ENCODE data around the gene ABLIM2.

Gene ABLIM2

GRCh38 chr4:8037150-8037769 is 121.4 kb downstream of the ABLIM2 start:
- DNase-seq (ENCODE audit: low read depth in 1 of 2, low spot score in 1 of 2), result no peak
- TF ChIP-seq REST (IDR thresholded peaks at IDR 0.05; ENCODE audit: insufficient replicate concordance, low read depth) (no peak), POLR2AphosphoS5 (IDR thresholded peaks at IDR 0.05; ENCODE audit: low read depth) (no peak), CTCF (IDR thresholded peaks at IDR 0.05; ENCODE audit: insufficient read depth, low read length) (no peak), GABPA (IDR thresholded peaks at IDR 0.05; ENCODE audit: low read depth) (no peak), SPI1 (IDR thresholded peaks at IDR 0.05; ENCODE audit: borderline replicate concordance, low read depth) (no peak)
- peaks cover 4% of the 10 kb centered on the region for H3K27me3 ChIP-seq (ENCODE audit: insufficient read depth, poor library complexity, severe bottlenecking)

GRCh38 chr4:8035371-8035780 is 123.2 kb downstream of the ABLIM2 start:
- Histone ChIP-seq H3K27me3 (ENCODE audit: insufficient read depth, poor library complexity, severe bottlenecking) (peaks cover 4% of the 10 kb centered on the region), H3K27ac (replicated peaks) (no peak overlapping the region), H3K4me3 (replicated peaks; ENCODE audit: insufficient read depth, low read length) (no peak overlapping the region)
- peak in 1 of 2 experiments; percentile 30 for DNase-seq (ENCODE audit: low read depth in 1 of 2, low spot score in 1 of 2)
- TF ChIP-seq CTCF (IDR thresholded peaks at IDR 0.05; ENCODE audit: insufficient read depth, low read length) (no peak), POLR2AphosphoS5 (IDR thresholded peaks at IDR 0.05; ENCODE audit: low read depth) (no peak), REST (IDR thresholded peaks at IDR 0.05; ENCODE audit: insufficient replicate concordance, low read depth) (peak; percentile 11), GABPA (IDR thresholded peaks at IDR 0.05; ENCODE audit: low read depth) (no peak), SPI1 (IDR thresholded peaks at IDR 0.05; ENCODE audit: borderline replicate concordance, low read depth) (no peak)

More at GRCh38 chr4:8037150-8037769, 121.4 kb downstream of the ABLIM2 start:
- Histone ChIP-seq H3K4me3 (replicated peaks; ENCODE audit: insufficient read depth, low read length) (no peak overlapping the region), H3K27ac (replicated peaks) (no peak overlapping the region)

GRCh38 chr4:8033829-8034528 is 124.6 kb downstream of the ABLIM2 start:
- no peak for DNase-seq (ENCODE audit: low read depth in 1 of 2, low spot score in 1 of 2)
- peaks cover 4% of the 10 kb centered on the region for H3K27me3 ChIP-seq (ENCODE audit: insufficient read depth, poor library complexity, severe bottlenecking)
- H3K4me3 ChIP-seq (replicated peaks; ENCODE audit: insufficient read depth, low read length), result no peak overlapping the region
- TF ChIP-seq GABPA (IDR thresholded peaks at IDR 0.05; ENCODE audit: low read depth) (no peak), SPI1 (IDR thresholded peaks at IDR 0.05; ENCODE audit: borderline replicate concordance, low read depth) (no peak), CTCF (IDR thresholded peaks at IDR 0.05; ENCODE audit: insufficient read depth, low read length) (no peak), REST (IDR thresholded peaks at IDR 0.05; ENCODE audit: insufficient replicate concordance, low read depth) (no peak), POLR2AphosphoS5 (IDR thresholded peaks at IDR 0.05; ENCODE audit: low read depth) (no peak)
- H3K27ac ChIP-seq (replicated peaks), result no peak overlapping the region
